Spleen (tissue), 11 donors: Measurements from ENCODE around the gene ALDOB. TPM values are rescaled to one million over a fixed set of nuclear protein-coding genes. Genes with fewer than 3 reads are reported as not detected.

ENCODE experiments used
- DNase-seq: peaks from one replicate; pipeline ENCODE4 v3.0.0-alpha.2; 2020
- H3K27ac ChIP-seq, 8 donors: fragments of 200-600 bp; sonication (generic) in 7 of 8; 1 replicate in 4 of 8; 2 replicates in 4 of 8; pipeline versions ENCODE4 v1.5.0 to v1.8.0; 2016 to 2021; ENCODE audit warnings: inconsistent platforms in 4 of 8, mild to moderate bottlenecking in 4 of 8, moderate library complexity in 1 of 8
- H3K27me3 ChIP-seq, 7 donors: fragments of 200-600 bp; sonication (generic) in 6 of 7; replicated peaks in 1 of 7; 1 replicate in 4 of 7; 2 replicates in 3 of 7; pipeline versions ENCODE4 v1.5.0 to v1.8.0; 2016 to 2021; ENCODE audit warnings: inconsistent platforms in 3 of 7, mild to moderate bottlenecking in 1 of 7
- H3K36me3 ChIP-seq, 6 donors: fragments of 200-600 bp; sonication (generic) in 5 of 6; 1 replicate in 4 of 6; 2 replicates in 2 of 6; pipeline versions ENCODE4 v1.5.0 to v1.8.0; 2016 to 2021; ENCODE audit warnings: inconsistent platforms in 2 of 6
- H3K4me1 ChIP-seq, 6 donors: fragments of 200-600 bp; sonication (generic) in 5 of 6; 1 replicate in 3 of 6; 2 replicates in 3 of 6; pipeline versions ENCODE4 v1.5.0 to v1.8.0; 2016 to 2021; ENCODE audit warnings: inconsistent platforms in 3 of 6
- H3K4me3 ChIP-seq, 8 donors: fragments of 200-600 bp; sonication (generic) in 7 of 8; 1 replicate in 4 of 8; 2 replicates in 4 of 8; pipeline versions ENCODE4 v1.5.0 to v1.8.0; 2016 to 2021; ENCODE audit warnings: inconsistent platforms in 4 of 8, mild to moderate bottlenecking in 4 of 8, moderate library complexity in 2 of 8
- H3K9me3 ChIP-seq, 8 donors: fragments of 200-600 bp; sonication (generic) in 7 of 8; 1 replicate in 4 of 8; 2 replicates in 4 of 8; pipeline versions ENCODE4 v1.5.0 to v1.8.0; 2016 to 2021; ENCODE audit warnings: inconsistent platforms in 4 of 8
- POLR2A ChIP-seq, 3 donors: fragments of 450-650 bp; IDR thresholded peaks; one replicate each; pipeline ENCODE4 v1.5.1; 2017; ENCODE audit warnings: antibody characterized with exemption in 3 of 3, mild to moderate bottlenecking in 1 of 3
- POLR2AphosphoS5 ChIP-seq, 3 donors: sonication (generic); formaldehyde crosslinking; IDR thresholded peaks; one replicate each; pipeline ENCODE4 v1.5.1; 2017; ENCODE audit warnings: antibody characterized with exemption in 3 of 3
- WGBS, 5 donors: extraction: QIAGEN DNeasy Blood & Tissue Kit in 3 of 5; methylation state at CpG; one replicate each; pipeline versions ENCODE4 v1.1.5 to v1.1.7; 2013 to 2018; 5-methylcytosine and 5-hydroxymethylcytosine counted together
- intact Hi-C: fragments of 100-400 bp; cut with DNase I; formaldehyde crosslinking; loops from one replicate; pipeline ENCODE4 v1.15.0; 2023; ENCODE audit warnings: low total_unique reads
- polyA plus RNA-seq, 3 donors: library from polyadenylated mRNA; stranded (reverse); fragments of 200-250 nt; gene quantifications; one replicate each; pipeline ENCODE4 v1.2.1, GENCODE V29; 2013
- total RNA-seq, 7 donors: library from RNA; depleted of rRNA in 3 of 7; stranded (reverse); fragments of >200 nt in 3 of 7; fragmentation: NEBNext Ultra II Directional in 4 of 7; extraction: Animal tissue kit (Norgen Biotek cat#: 25700) in 4 of 7; gene quantifications; one replicate each; pipeline versions ENCODE4 v1.1.0 to v1.2.1, GENCODE V29; 2016 to 2021
- TF ChIP-seq, protein P1 (sequence below), 11 experiments: fragments of 200-600 bp in 7 of 11; fragments of 450-650 bp in 4 of 11; sonication (generic) in 4 of 11; IDR thresholded peaks in 8 of 11; conservative IDR thresholded peaks in 3 of 11; 1 replicate in 7 of 11; 2 replicates in 4 of 11; pipeline versions ENCODE4 v1.4.0 to v1.8.0; 2016 to 2021; ENCODE audit warnings: antibody characterized with exemption in 11 of 11, inconsistent platforms in 4 of 11, mild to moderate bottlenecking in 1 of 11
- donor health status: healthy with polysubstance abuse.
- donor health status: DM: no; HTN: no; CAD: no; lungs with moderate emphysema.
- donor health status: DM: no; HTN: no; CAD: no.
- donor health status: Bipolar disorder and iron deficiency.
- donor health status: healthy.
- donor health status: DM: no; HTN: no; CAD: no.
- donor health status: DM: yes; HTN: yes; CAD: no.

The ALDOB gene
- total and polyA plus RNA-seq, 10 donors: 0.15 to 0.83 (median 0.40) TPM; not detected in 6

DNA sequence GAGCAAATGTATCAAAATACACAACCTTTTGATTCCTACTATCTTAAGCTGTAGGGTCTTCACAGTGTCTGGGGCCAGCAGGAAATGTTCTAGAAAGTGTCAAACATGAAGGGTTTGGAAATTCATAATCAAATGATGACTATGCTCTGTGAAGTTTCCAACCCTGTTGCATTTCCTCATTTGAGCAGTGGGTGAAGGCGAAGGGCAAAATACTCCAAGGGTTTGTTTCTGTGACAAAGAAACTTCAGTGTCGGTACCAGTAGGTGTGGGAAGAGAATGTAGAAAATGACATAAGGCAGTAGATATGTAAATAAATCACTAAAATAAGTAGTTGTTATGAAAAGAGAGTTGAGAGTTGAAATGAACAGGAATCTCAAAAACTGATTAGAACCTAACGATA, 576 bp downstream of the ALDOB start:
- Histone ChIP-seq H3K27ac (no peak overlapping the region), H3K9me3 (no peaks in the 10 kb centered on the region), H3K4me1 (no peaks in the 10 kb centered on the region), H3K36me3 (no peaks in the 10 kb centered on the region), H3K4me3 (no peak overlapping the region), H3K27me3 (no peaks in the 10 kb centered on the region)
- no peak for TF ChIP-seq POLR2AphosphoS5 (IDR thresholded peaks at IDR 0.05)
- TF ChIP-seq, protein P1, sequence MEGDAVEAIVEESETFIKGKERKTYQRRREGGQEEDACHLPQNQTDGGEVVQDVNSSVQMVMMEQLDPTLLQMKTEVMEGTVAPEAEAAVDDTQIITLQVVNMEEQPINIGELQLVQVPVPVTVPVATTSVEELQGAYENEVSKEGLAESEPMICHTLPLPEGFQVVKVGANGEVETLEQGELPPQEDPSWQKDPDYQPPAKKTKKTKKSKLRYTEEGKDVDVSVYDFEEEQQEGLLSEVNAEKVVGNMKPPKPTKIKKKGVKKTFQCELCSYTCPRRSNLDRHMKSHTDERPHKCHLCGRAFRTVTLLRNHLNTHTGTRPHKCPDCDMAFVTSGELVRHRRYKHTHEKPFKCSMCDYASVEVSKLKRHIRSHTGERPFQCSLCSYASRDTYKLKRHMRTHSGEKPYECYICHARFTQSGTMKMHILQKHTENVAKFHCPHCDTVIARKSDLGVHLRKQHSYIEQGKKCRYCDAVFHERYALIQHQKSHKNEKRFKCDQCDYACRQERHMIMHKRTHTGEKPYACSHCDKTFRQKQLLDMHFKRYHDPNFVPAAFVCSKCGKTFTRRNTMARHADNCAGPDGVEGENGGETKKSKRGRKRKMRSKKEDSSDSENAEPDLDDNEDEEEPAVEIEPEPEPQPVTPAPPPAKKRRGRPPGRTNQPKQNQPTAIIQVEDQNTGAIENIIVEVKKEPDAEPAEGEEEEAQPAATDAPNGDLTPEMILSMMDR (IDR thresholded peaks at IDR 0.05 in 8 of 11, conservative IDR thresholded peaks at IDR 0.05 in 3 of 11): no peak
- TF ChIP-seq POLR2A (IDR thresholded peaks at IDR 0.05): no peak
- intact Hi-C loops: no loop called here
- 67 to 79% (median 75%) methylated on average over 3 of the region's 3 CpGs for WGBS, 5 donors
- no peak for DNase-seq

DNA sequence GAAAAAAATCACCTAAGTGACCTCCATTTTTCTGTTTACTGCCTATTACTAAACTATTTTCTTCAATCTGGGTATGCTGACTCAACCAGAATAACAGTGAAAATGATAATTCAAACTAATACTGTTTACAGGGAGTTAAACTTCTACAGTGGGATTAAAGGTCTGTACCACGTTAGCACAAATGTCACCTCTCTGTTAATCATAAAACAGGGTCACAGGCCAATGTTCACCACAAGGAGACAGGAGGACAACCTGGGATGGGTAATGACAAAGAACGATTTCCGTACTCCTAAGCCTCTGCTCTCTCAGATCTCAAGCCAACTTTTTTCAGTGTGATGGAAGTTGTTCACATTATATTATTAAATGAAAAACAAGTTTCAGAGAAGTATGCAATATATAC, 2.3 kb downstream of the ALDOB start:
- no peak overlapping the region for H3K27ac ChIP-seq
- H3K27me3 ChIP-seq: no peaks in the 10 kb centered on the region
- 81 to 87% (median 83%) methylated on average over 3 of the region's 3 CpGs for WGBS, 5 donors
- no peak overlapping the region for H3K4me3 ChIP-seq
- H3K9me3 ChIP-seq: no peaks in the 10 kb centered on the region
- intact Hi-C loops: no loop called here
- H3K36me3 ChIP-seq: no peaks in the 10 kb centered on the region
- TF ChIP-seq POLR2A (IDR thresholded peaks at IDR 0.05) (no peak), POLR2AphosphoS5 (IDR thresholded peaks at IDR 0.05) (no peak)
- TF ChIP-seq, protein P1 (IDR thresholded peaks at IDR 0.05 in 8 of 11, conservative IDR thresholded peaks at IDR 0.05 in 3 of 11): no peak
- H3K4me1 ChIP-seq: no peaks in the 10 kb centered on the region
- DNase-seq: no peak

DNA sequence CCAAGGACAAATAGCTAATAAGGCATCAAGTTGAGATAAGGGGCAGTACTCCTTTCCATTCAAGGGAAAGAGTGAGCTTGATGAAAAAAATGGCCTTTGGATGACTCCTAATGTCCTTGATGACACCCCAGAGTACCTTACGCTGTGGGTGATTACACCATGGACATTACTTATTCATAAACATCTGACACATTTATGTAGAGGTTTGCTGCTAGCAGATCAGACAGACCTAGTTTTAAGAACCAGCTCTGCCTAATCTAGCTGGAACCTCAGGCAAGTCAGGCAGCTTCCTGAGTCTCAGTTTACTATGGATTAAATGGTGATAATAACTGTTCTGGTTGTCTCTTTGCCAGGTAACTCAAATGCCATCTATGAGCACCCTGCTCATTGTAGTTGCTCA, 2.8 kb downstream of the ALDOB start:
- 67 to 88% (median 85%) methylated on average over 1 of the region's 1 CpG for WGBS, 5 donors
- no peak overlapping the region for H3K27ac ChIP-seq
- no peaks in the 10 kb centered on the region for H3K9me3 ChIP-seq
- intact Hi-C loops: no loop called here
- no peaks in the 10 kb centered on the region for H3K4me1 ChIP-seq
- H3K4me3 ChIP-seq: no peak overlapping the region
- H3K27me3 ChIP-seq: no peaks in the 10 kb centered on the region
- DNase-seq: no peak
- TF ChIP-seq POLR2AphosphoS5 (IDR thresholded peaks at IDR 0.05) (no peak), POLR2A (IDR thresholded peaks at IDR 0.05) (no peak)
- TF ChIP-seq, protein P1 (IDR thresholded peaks at IDR 0.05 in 8 of 11, conservative IDR thresholded peaks at IDR 0.05 in 3 of 11): no peak
- no peaks in the 10 kb centered on the region for H3K36me3 ChIP-seq

DNA sequence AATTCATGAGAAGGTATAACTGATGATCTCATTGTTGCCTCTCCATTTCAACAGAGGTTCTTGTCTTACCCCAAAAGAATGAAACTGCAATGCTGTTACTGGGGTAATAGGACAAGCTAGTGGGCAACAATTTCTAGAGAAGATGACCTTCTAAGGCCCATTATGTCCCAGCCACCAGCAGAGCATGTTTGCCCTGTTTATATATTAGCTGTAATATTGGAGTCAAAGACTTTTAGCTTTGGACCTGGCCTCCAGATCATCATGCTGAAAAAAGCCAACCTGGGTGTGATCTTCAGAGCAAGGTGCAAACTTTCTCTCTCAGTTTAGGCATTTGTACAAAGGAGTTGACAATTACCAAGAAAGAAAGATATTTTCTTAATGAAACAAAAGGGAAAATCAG, 3.4 kb downstream of the ALDOB start:
- no peaks in the 10 kb centered on the region for H3K36me3 ChIP-seq
- H3K27ac ChIP-seq: no peak overlapping the region
- no peaks in the 10 kb centered on the region for H3K4me1 ChIP-seq
- H3K9me3 ChIP-seq: no peaks in the 10 kb centered on the region
- DNase-seq: no peak
- H3K4me3 ChIP-seq: no peak overlapping the region
- TF ChIP-seq POLR2A (IDR thresholded peaks at IDR 0.05) (no peak), POLR2AphosphoS5 (IDR thresholded peaks at IDR 0.05) (no peak)
- TF ChIP-seq, protein P1 (IDR thresholded peaks at IDR 0.05 in 8 of 11, conservative IDR thresholded peaks at IDR 0.05 in 3 of 11): no peak
- intact Hi-C loops: no loop called here
- no peaks in the 10 kb centered on the region for H3K27me3 ChIP-seq
